DMS 273 (cell line): ENCODE measurements around the gene HNRNPLL.
"Not testable (repeated sequence)": the region's sequence is repeated elsewhere in the genome, so short reads cannot be mapped to it uniquely, and the experiment has no call there.

Experiments
- DNase-seq: peaks from one replicate; lab custom pipeline; 2025; ENCODE audit not compliant: unreplicated experiment; lab: John Stamatoyannopoulos, UW

HNRNPLL gene

DNA sequence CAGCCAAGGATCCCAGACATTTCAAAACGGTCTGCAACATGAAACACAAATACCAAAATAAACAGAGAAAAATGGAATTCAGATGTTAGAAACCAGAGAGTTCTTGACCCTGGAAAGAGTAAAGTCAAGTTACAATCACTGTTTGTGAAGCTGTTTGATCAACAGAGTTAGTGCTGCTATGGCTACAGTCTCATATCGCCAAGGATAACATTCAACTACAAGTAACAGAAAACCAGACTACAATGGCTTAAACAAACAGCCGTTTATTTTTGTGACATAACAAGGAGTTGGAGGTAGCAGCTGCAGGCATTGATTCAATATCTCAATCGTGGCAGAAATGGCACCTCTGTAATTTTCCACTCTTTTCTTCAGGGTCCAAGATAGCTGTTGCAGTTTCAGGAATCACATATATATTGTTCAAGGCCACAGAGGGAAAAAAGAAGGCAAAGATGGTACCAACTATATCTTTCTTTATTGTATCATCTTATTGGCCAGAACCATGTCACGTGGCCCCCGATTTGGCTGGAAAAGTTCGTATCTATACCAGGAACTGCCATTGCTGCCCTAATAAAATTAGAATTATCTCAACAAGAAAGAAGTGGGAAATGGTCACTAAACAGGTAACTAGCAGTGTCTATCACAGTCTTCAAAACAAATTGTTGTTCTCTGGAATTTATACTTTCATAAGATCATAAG is 17.7 kb upstream of the HNRNPLL start:
- DNase-seq, result no peak

- no peak for DNase-seq
These were observed 16.9 kb upstream of the HNRNPLL start for GRCh38 chr2:38619458-38620164.

DNA sequence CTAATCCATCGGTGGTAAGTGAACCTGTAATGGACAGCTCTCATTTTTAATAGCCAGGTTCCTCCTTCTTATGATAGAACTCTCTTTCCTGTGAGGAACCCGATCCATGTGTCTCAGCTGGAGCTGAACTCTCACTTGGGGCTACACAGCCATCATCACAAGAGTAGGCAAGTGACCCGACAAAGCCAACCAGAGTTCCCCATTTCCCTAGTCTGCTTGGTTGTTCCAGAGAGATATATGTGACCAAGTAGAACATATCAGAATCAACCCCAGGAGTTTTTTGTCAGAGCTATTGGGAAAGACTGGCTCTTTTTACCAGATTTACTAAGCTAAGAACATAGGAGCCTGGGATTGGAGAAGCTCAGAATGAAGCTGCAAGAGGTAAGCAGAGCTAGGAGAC is 14.6 kb upstream of the HNRNPLL start:
- DNase-seq, result no peak

GRCh38 chr2:38615237-38615636 is 12.5 kb upstream of the HNRNPLL start:
- no peak for DNase-seq

- DNase-seq, result no peak
These were observed 11.1 kb upstream of the HNRNPLL start for GRCh38 chr2:38613849-38614213.

DNA sequence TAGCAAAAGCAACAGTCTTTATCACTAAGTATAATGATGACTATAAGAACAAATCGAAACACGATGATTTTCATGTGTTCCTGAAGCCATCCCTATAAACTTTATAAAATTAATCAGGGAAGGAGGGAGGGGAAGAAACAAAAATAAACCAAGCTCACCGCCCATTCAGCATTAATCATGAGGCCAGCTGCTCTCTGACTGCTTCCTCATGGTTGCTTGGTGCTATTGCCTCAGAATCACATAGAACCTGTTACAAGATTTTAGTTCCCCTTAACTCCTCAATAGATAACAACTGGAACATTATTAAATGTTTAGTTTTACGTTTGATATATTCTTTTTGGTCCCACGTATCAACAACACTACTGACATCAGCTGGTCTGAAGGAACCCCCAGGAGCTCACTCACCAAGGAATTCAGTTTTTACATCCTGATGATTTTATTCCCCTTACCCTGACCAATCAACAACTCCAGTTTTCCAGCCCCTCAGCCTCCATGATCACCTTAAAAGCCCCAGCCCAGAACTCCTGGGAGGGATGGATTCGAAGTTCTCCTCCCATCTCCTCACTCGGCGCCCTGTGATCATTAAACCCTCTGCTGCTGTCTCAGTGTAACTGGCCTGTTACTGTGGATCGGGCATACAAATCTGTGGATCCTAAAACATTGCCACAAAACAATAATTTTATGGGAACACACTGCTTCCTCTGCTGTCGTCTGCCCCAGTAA is 10.6 kb upstream of the HNRNPLL start:
- DNase-seq, result no peak

DNA sequence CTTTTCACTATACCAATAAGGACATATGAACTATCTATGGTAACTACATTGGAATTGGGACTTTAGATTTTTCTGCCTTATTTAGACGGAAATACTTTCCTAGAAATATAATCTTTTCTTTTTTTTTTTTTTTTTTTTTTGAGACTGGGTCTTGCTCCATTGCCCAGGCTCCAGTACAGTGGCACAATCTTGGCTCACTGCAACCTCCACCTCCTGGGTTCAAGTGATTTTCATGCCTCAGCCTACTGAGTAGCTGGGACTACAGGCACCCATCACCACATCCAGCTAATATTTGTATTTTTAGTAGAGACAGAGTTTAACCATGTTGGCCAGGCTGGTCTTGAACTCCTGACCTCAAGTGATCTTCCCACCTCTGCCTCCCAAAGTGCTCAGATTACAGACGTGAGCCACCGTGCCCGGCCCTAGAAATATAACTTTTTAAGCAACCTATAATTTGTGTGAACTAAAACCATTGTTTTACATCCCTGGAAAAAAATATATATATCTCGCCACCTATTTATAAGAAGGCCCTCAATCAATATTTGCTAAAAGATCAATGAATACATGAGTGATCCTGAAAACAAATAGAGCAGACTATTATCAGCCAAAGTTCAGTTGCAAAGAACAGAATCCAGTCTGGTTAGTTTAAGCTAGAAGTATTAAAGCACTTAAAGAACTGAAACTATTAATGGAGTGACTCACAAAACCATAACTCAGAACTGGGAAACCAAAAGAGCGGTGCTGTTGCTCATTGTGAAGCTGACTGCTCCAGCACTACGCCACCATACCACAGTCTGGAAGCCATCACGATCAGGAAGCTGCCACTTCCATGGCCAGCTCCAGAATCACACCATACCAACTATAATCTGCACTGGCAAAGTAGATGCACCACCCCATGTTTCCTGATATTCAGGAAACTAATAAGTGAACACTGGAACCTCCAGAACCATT is 8.4 kb upstream of the HNRNPLL start:
- DNase-seq, result no peak

- DNase-seq, result not testable (repeated sequence)
These were observed 6.5 kb upstream of the HNRNPLL start for GRCh38 chr2:38609246-38609645.

DNA sequence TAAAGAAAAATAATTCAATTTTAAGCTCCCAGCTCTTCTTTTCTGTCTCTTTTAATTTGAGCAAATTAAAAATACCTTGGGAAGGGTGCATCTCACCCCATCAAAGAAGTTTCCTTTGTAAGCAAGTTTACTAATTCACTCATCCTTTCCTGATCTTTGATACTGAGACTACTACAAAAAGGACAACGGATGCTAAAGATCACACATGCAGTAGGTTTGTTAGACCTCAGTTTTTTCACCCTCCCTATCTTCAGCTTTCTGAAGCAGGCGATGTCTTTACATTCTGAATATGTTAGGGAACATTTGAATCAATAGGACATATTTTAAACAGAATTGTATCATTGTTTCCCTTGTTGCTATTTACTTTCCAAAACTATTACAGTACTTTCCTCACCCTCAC is 6.0 kb upstream of the HNRNPLL start:
- DNase-seq, result no peak

DNA sequence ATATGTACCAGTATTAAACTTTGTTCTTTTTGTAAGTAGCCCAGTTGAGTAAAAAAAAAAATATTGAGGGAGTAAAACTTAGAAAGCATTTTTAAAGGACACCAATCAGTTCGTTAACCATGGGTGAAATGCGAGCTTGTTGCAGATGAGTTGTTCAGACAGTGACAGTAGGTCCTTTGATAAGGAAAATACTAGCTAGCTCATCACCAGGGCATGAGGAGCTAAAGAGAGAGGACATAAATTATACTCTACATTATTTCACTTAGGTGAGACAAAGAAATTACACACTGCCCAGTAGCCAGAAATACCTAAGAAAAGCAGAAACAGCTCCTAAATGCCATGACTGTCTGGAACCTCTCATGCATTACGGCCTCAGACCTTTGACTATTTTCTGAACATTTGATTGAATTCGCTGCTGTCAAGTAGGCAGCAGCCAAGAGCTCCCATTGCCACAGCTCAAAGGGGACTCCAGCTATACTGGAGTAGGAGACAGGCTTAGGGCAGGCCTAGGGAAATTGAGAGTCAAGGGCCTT is 2.6 kb upstream of the HNRNPLL start:
- DNase-seq, result no peak

- DNase-seq, result peak; percentile 93
These were observed 918 bp upstream of the HNRNPLL start for GRCh38 chr2:38603402-38604290.

GRCh38 chr2:38602136-38602731 is 494 bp downstream of the HNRNPLL start:
- peak; percentile 78 for DNase-seq

GRCh38 chr2:38601463-38602135 is 1.1 kb downstream of the HNRNPLL start:
- peak; percentile 74 for DNase-seq

- DNase-seq, result peak; percentile 32
These were observed 1.7 kb downstream of the HNRNPLL start for GRCh38 chr2:38600921-38601455.

- DNase-seq, result peak; percentile 24
These were observed 2.4 kb downstream of the HNRNPLL start for GRCh38 chr2:38600242-38600891.

DNA sequence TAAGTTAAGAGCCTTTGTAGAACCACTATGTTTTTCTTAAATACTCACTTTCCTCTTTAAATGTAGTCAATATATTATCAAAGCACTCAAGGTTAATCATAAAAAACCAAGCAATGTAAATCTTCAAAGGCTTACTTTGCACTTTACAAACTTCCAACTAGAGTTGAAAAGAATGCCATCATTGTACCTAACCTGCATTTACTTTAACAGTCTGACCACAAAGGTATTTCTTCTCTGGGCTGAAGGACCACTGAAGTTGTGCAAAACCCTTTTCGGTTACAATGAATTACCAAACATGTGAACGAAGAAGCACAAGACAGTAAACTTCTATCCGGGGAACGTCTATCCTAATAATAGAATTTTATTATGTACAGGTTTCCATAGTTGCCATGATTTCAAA is 3.0 kb downstream of the HNRNPLL start:
- DNase-seq, result no peak

DNA sequence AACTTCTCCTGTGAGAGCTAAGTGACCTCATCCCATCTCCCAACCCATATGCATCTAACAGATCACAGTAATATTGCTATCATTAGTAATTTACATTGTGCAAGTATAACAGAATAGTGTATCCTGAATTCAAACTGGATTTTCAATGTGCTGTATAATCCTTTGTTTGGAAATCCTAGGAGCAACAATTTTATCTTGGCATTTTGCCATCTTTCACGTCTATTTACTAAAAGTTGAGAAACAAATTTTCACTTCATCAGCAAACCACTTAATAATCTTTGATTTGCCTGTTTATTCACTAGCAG is 3.8 kb downstream of the HNRNPLL start:
- DNase-seq, result peak; percentile 24
